Epithelial cell of esophagus (primary cell): ENCODE results near the gene PRG3.

Experiments used
- DNase-seq: peaks from one replicate; pipeline ENCODE4 v3.0.0; 2010; ENCODE audit warnings: low read depth
- H3K4me3 ChIP-seq: 2 replicates; pipeline ENCODE4 v1.5.1; 2011; ENCODE audit warnings: mild to moderate bottlenecking, low read length, control low read depth
- CTCF ChIP-seq: IDR thresholded peaks from 2 replicates; pipeline ENCODE4 v1.5.1; 2011; ENCODE audit warnings: low read depth, mild to moderate bottlenecking, low read length, control low read depth, inconsistent platforms; ENCODE audit not compliant: insufficient read depth; ENCODE audit errors: missing control alignments

The PRG3 gene

GRCh38 chr11:57396744-57397143 lies 15.8 kb upstream of the PRG3 start:
- H3K4me3 ChIP-seq: no peak overlapping the region
- DNase-seq: no peak
- TF ChIP-seq CTCF: no peak

- DNase-seq: no peak
- no peak overlapping the region for H3K4me3 ChIP-seq
- TF ChIP-seq CTCF: no peak
These were observed 15.1 kb upstream of the PRG3 start for GRCh38 chr11:57395905-57396623.

GRCh38 chr11:57394203-57394965 lies 13.4 kb upstream of the PRG3 start:
- H3K4me3 ChIP-seq: no peak overlapping the region
- DNase-seq: no peak
- TF ChIP-seq CTCF: no peak

- no peak for TF ChIP-seq CTCF
- DNase-seq: no peak
These were observed 11.8 kb upstream of the PRG3 start for GRCh38 chr11:57392763-57393105.

GRCh38 chr11:57392066-57392762 lies 11.3 kb upstream of the PRG3 start:
- TF ChIP-seq CTCF: no peak
- no peak for DNase-seq
- no peak overlapping the region for H3K4me3 ChIP-seq

More at GRCh38 chr11:57392763-57393105, 11.8 kb upstream of the PRG3 start:
- no peak overlapping the region for H3K4me3 ChIP-seq

- DNase-seq: no peak
- TF ChIP-seq CTCF: no peak
- no peak overlapping the region for H3K4me3 ChIP-seq
These were observed 10.6 kb upstream of the PRG3 start for GRCh38 chr11:57391539-57391938.

GRCh38 chr11:57391111-57391510 lies 10.2 kb upstream of the PRG3 start:
- H3K4me3 ChIP-seq: no peak overlapping the region
- TF ChIP-seq CTCF: no peak
- DNase-seq: no peak
